OCI-LY7 (cell line): Measurements from ENCODE around the gene SLC5A5.

Experiments
- CTCF ChIP-seq: fragments of 200-600 bp; sonication (generic); conservative IDR thresholded peaks from 2 replicates; pipeline ENCODE4 v1.5.1; 2014; ENCODE audit warnings: mild to moderate bottlenecking, antibody characterized with exemption, low read length, moderate library complexity, mixed read lengths
- EZH2phosphoT487 ChIP-seq: fragments of 200-600 bp; sonication (generic); IDR thresholded peaks from 2 replicates; pipeline ENCODE4 v1.6.1; 2018; ENCODE audit warnings: low read depth, borderline replicate concordance, mild to moderate bottlenecking, mixed run types, antibody characterized with exemption, low read length, moderate library complexity, mixed read lengths

DNA sequence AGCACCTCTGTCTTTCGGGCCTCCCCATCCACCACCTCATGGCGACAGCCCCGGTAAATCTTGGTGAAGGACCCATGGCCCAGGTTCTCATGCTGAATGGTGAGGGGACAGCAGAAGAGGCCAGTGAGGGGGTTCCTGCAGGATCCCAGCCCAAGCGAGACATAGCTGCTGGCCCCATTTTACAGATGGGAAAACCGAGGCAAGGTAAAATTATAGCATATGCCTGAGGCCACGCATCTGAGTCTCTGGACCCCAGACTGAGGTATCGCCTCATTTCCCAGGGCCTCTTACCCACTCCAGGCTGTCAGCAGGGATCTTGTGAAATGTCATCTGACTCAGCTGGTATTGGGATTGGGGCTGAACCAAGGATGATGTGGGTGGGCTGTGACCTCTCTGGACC is 33.8 kb upstream of the SLC5A5 start:
- TF ChIP-seq CTCF, result no peak
- TF ChIP-seq EZH2phosphoT487, result no peak
